Esophagus (tissue), 2 donors: ENCODE measurements around the gene RING1. TPM values are rescaled to one million over a fixed set of nuclear protein-coding genes. Genes with fewer than 3 reads are reported as not detected.

ENCODE experiments used
- H3K27ac ChIP-seq, 2 donors: one replicate each; pipeline ENCODE4 v1.5.1; 2013; ENCODE audit warnings: low read depth in 2 of 2, mild to moderate bottlenecking in 2 of 2, inconsistent platforms in 1 of 2, low read length in 1 of 2, moderate library complexity in 1 of 2
- H3K27me3 ChIP-seq, 2 donors: one replicate each; pipeline ENCODE4 v1.6.1; 2013; ENCODE audit warnings: low read length in 2 of 2, control low read depth in 1 of 2, mild to moderate bottlenecking in 1 of 2; ENCODE audit not compliant: insufficient read depth in 2 of 2, control insufficient read depth in 1 of 2
- H3K36me3 ChIP-seq, 2 donors: one replicate each; pipeline ENCODE4 v1.6.1; 2013; ENCODE audit warnings: low read length in 1 of 2; ENCODE audit not compliant: control insufficient read depth in 2 of 2, insufficient read depth in 2 of 2
- H3K4me1 ChIP-seq, 2 donors: one replicate each; pipeline ENCODE4 v1.6.1; 2013; ENCODE audit warnings: low read length in 1 of 2; ENCODE audit not compliant: control insufficient read depth in 2 of 2, insufficient read depth in 2 of 2
- H3K4me3 ChIP-seq, 2 donors: one replicate each; pipeline ENCODE4 v1.5.1; 2013; ENCODE audit warnings: low read length in 2 of 2, mild to moderate bottlenecking in 2 of 2, low read depth in 1 of 2, moderate library complexity in 1 of 2
- H3K9me3 ChIP-seq, 2 donors: one replicate each; pipeline ENCODE4 v1.6.1; 2013; ENCODE audit warnings: mild to moderate bottlenecking in 2 of 2, low read depth in 1 of 2, low read length in 1 of 2, moderate library complexity in 1 of 2; ENCODE audit not compliant: control insufficient read depth in 2 of 2, insufficient read depth in 1 of 2
- WGBS, 2 donors: extraction: QIAGEN DNeasy Blood & Tissue Kit; methylation state at CpG; one replicate each; pipeline ENCODE4 v1.1.7; 2013; 5-methylcytosine and 5-hydroxymethylcytosine counted together
- polyA plus RNA-seq, 2 donors: library from polyadenylated mRNA; stranded (reverse); fragments of 200-250 nt; gene quantifications; one replicate each; pipeline ENCODE4 v1.2.3, GENCODE V29; 2013
- donor health status: healthy with polysubstance abuse.
- donor health status: Bipolar disorder and iron deficiency.

RING1 gene
- polyA plus RNA-seq, 2 donors = 26.7 to 32.4 TPM

- no peaks in the 10 kb centered on the region for H3K9me3 ChIP-seq
- H3K4me1 ChIP-seq = peaks cover 0 to 3% of the 10 kb centered on the region in 2 donors
- WGBS, 2 donors = 62 to 63% methylated on average over 8 of the region's 8 CpGs
- H3K27ac ChIP-seq = no peak overlapping the region
- H3K27me3 ChIP-seq = no peaks in the 10 kb centered on the region
- H3K4me3 ChIP-seq = no peak overlapping the region
- no peaks in the 10 kb centered on the region for H3K36me3 ChIP-seq
Observed at GRCh38 chr6:33171880-33172687, 36.2 kb upstream of the RING1 start.

DNA sequence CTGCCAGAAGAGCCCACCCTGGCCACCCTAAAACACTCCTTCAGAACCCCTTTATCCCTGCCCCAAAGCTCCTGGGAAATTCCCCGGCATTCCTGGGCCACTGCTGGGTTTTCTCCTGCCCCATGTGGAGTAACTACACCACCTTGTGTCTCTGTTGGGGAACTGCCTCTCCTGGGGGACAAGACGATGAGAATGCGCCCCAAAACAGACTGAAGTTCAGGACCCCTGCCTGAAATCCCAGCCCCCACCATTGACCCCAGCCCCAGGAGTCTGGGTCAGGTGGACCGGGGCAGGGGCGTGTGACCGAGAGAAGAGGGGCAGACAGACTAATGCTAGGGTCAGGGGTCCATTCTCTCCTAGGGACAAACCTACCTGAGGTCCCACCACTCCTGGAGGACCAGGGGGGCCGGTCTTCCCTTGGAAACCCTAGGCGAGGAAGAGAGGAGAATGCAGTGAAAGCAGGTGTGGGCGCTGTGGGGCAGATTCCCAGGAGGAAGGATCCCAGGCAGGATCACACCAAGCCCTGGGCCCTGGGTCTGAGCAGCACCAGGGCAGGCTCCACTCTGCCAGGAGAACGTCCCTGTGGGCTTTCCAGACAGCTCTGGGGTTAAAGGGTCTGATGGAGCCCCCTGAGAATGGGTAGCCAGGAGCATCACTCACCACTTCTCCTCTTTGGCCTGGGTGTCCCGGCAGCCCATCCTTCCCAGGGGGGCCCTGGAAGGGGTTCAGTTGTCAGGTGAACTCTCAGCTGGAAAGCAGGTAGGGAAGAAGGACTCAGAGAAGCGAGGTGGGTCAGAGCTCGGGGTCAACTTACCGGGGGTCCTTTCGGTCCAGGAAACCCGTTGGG lies 35.4 kb upstream of the RING1 start:
- H3K36me3 ChIP-seq = no peaks in the 10 kb centered on the region
- peaks cover 0 to 5% of the 10 kb centered on the region in 2 donors for H3K4me1 ChIP-seq
- 57 to 58% methylated on average over 16 of the region's 16 CpGs for WGBS, 2 donors
- H3K27me3 ChIP-seq = no peaks in the 10 kb centered on the region
- H3K27ac ChIP-seq = no peak overlapping the region
- no peaks in the 10 kb centered on the region for H3K9me3 ChIP-seq
- no peak overlapping the region for H3K4me3 ChIP-seq

DNA sequence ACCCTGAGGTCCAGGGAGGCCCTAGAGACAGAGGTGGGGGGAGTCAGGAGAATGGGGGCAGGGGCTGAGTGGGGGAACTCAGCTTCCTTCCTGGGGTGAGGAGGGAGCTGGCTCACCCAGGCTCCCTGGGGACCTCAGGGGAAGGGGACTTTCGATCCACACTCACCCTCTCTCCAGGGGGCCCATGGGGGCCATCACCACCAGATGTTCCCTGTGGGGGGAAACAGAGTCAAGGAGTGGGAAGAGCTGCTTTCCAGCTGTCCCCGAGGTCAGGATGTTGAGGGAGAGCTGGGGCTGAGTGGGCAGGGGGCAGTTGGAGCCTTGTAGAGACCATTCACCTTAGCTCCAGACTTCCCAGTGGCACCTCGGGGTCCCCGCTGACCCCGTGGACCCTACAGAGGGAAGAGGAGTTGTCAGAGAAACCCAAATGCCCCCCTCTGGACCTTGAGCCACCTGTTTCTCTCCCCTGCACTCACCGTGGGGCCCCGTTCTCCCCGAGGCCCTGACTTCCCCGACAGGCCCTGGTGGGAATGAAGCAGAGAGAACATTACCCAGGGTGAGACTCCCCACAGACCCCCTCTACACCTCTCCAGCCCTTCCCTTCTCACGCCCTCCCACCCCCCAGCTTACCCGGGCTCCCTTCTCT lies 34.6 kb upstream of the RING1 start:
- peaks cover 0 to 5% of the 10 kb centered on the region in 2 donors for H3K4me1 ChIP-seq
- WGBS, 2 donors = 62 to 70% methylated on average over 11 of the region's 11 CpGs
- H3K4me3 ChIP-seq = no peak overlapping the region
- H3K27ac ChIP-seq = no peak overlapping the region
- H3K36me3 ChIP-seq = no peaks in the 10 kb centered on the region
- H3K27me3 ChIP-seq = no peaks in the 10 kb centered on the region
- no peaks in the 10 kb centered on the region for H3K9me3 ChIP-seq

DNA sequence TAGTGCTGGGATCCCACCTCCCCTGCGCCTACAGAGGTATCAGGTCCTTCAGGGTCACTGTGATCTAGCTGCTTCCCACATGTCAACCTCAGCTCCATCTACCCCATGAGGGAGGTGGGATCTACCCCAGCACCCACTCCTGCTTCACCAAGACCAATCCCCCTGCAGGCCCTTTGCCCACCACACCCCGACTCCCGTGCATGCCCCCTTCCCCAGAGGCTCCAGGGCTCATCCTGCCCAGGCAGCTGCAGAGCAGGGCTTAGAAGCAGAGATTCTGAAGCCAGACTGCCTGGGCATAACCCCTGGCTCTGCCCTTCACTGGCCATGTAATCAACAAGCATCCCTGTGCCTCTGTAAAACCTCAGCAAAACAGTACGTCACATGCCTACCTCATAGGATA lies 33.5 kb upstream of the RING1 start:
- no peak overlapping the region for H3K4me3 ChIP-seq
- H3K27me3 ChIP-seq = no peaks in the 10 kb centered on the region
- H3K36me3 ChIP-seq = no peaks in the 10 kb centered on the region
- no peaks in the 10 kb centered on the region for H3K9me3 ChIP-seq
- peaks cover 0 to 5% of the 10 kb centered on the region in 2 donors for H3K4me1 ChIP-seq
- H3K27ac ChIP-seq = no peak overlapping the region
- WGBS, 2 donors = 86 to 90% methylated on average over 4 of the region's 4 CpGs

GRCh38 chr6:33175436-33176069 lies 32.7 kb upstream of the RING1 start:
- H3K4me1 ChIP-seq = peaks cover 0 to 5% of the 10 kb centered on the region in 2 donors
- H3K36me3 ChIP-seq = no peaks in the 10 kb centered on the region
- H3K27ac ChIP-seq = no peak overlapping the region
- WGBS, 2 donors = 79 to 81% methylated on average over 10 of the region's 10 CpGs
- H3K4me3 ChIP-seq = no peak overlapping the region
- no peaks in the 10 kb centered on the region for H3K27me3 ChIP-seq
- no peaks in the 10 kb centered on the region for H3K9me3 ChIP-seq

- H3K9me3 ChIP-seq = no peaks in the 10 kb centered on the region
- no peaks in the 10 kb centered on the region for H3K27me3 ChIP-seq
- WGBS, 2 donors = 88 to 94% methylated on average over 7 of the region's 7 CpGs
- no peak overlapping the region for H3K27ac ChIP-seq
- no peak overlapping the region for H3K4me3 ChIP-seq
- H3K4me1 ChIP-seq = peaks cover 0 to 3% of the 10 kb centered on the region in 2 donors
- H3K36me3 ChIP-seq = no peaks in the 10 kb centered on the region
Observed at GRCh38 chr6:33176906-33177305, 31.4 kb upstream of the RING1 start.

DNA sequence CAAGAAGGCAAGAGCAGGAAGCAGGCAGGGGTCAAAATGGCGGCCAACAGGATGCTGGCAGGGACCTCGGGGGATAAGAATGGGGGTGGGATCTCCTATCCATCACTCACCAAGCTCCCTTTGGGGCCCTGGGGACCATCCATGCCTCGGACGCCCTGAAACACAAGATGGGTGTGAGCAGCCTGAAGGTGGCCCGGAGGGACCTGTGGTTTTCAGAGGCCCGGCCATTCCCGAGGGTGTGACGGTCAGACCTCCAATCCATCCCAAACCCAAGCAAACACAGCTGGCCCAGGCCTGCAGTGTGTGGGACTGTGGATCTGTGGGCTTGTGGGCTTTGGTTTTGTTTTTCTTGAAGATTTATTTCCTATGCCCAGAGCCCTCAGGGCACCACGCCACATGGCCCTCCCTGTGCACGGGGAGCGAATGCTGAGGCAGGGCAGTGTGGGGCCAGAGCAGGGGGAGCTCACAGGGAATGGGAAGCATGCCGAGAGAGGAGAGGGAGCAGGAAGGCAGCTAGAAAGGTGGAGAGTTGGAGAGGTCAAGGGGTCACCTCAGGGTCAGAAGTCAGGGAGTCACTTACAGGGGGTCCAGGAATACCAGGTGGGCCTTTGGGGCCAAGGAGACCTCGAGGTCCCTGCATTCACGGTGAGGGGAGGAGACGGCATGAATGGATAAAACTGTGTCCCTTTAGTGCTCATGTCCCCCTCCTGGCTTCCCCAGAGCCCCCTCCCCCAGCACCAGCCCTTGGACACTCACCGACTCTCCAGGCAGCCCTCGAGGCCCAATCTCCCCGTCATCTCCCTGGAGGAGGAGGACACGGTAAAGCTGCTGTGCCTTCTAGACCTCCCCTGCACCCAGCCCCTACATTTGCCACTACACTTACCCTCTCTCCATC lies 30.5 kb upstream of the RING1 start:
- no peaks in the 10 kb centered on the region for H3K36me3 ChIP-seq
- no peaks in the 10 kb centered on the region for H3K27me3 ChIP-seq
- no peak overlapping the region for H3K4me3 ChIP-seq
- 82 to 84% methylated on average over 19 of the region's 19 CpGs for WGBS, 2 donors
- H3K9me3 ChIP-seq = no peaks in the 10 kb centered on the region
- peaks cover 0 to 3% of the 10 kb centered on the region in 2 donors for H3K4me1 ChIP-seq
- no peak overlapping the region for H3K27ac ChIP-seq

GRCh38 chr6:33178755-33179475 lies 29.4 kb upstream of the RING1 start:
- Histone ChIP-seq H3K27ac (no peak overlapping the region), H3K36me3 (no peaks in the 10 kb centered on the region), H3K27me3 (no peaks in the 10 kb centered on the region), H3K9me3 (no peaks in the 10 kb centered on the region), H3K4me1 (peaks cover 0 to 3% of the 10 kb centered on the region in 2 donors), H3K4me3 (no peak overlapping the region)
- 76 to 85% methylated on average over 10 of the region's 10 CpGs for WGBS, 2 donors
